ENCODE measurements around the gene EVA1A.
A peak's percentile ranks its signal among the peaks of the same experiment; 100 is the strongest.

The EVA1A gene

GRCh38 chr2:75465317-75465984 is 95.3 kb downstream of the EVA1A start:
- DNase-seq (ENCODE audit: low read depth), result peak; percentile 52

GRCh38 chr2:75464348-75464946 is 96.3 kb downstream of the EVA1A start:
- TF ChIP-seq CTCF (conservative IDR thresholded peaks at IDR 0.05; ENCODE audit: control insufficient read depth, insufficient read depth, low read depth, low read length), result peak; percentile 93
- H3K4me3 ChIP-seq (ENCODE audit: control insufficient read depth, low read depth, low read length), result no peak overlapping the region
- peak; percentile 54 for DNase-seq (ENCODE audit: low read depth)

More at GRCh38 chr2:75465317-75465984, 95.3 kb downstream of the EVA1A start:
- no peak overlapping the region for H3K4me3 ChIP-seq (ENCODE audit: control insufficient read depth, low read depth, low read length)
- TF ChIP-seq CTCF (conservative IDR thresholded peaks at IDR 0.05; ENCODE audit: control insufficient read depth, insufficient read depth, low read depth, low read length), result peak; percentile 68

GRCh38 chr2:75462721-75463120 is 98.0 kb downstream of the EVA1A start:
- no peak for TF ChIP-seq CTCF (conservative IDR thresholded peaks at IDR 0.05; ENCODE audit: control insufficient read depth, insufficient read depth, low read depth, low read length)

GRCh38 chr2:75462206-75462605 is 98.5 kb downstream of the EVA1A start:
- DNase-seq (ENCODE audit: low read depth), result no peak
- TF ChIP-seq CTCF (conservative IDR thresholded peaks at IDR 0.05; ENCODE audit: control insufficient read depth, insufficient read depth, low read depth, low read length), result no peak
- no peak overlapping the region for H3K4me3 ChIP-seq (ENCODE audit: control insufficient read depth, low read depth, low read length)

More at GRCh38 chr2:75462721-75463120, 98.0 kb downstream of the EVA1A start:
- no peak overlapping the region for H3K4me3 ChIP-seq (ENCODE audit: control insufficient read depth, low read depth, low read length)
- no peak for DNase-seq (ENCODE audit: low read depth)

GRCh38 chr2:75460630-75461029 is 100.1 kb downstream of the EVA1A start:
- TF ChIP-seq CTCF (conservative IDR thresholded peaks at IDR 0.05; ENCODE audit: control insufficient read depth, insufficient read depth, low read depth, low read length), result no peak
- no peak for DNase-seq (ENCODE audit: low read depth)
- no peak overlapping the region for H3K4me3 ChIP-seq (ENCODE audit: control insufficient read depth, low read depth, low read length)

- DNase-seq (ENCODE audit: low read depth), result peak; percentile 70
- TF ChIP-seq CTCF (conservative IDR thresholded peaks at IDR 0.05; ENCODE audit: control insufficient read depth, insufficient read depth, low read depth, low read length), result no peak
- H3K4me3 ChIP-seq (ENCODE audit: control insufficient read depth, low read depth, low read length), result no peak overlapping the region
These were observed 101.0 kb downstream of the EVA1A start for GRCh38 chr2:75459565-75460310.
